HCT116 (cell line): ENCODE data around the gene SLC30A7. TPM values are rescaled to one million over a fixed set of nuclear protein-coding genes. Genes with fewer than 3 reads are reported as not detected.

Source experiments
- ATAC-seq: fragments of 200-7000 bp; cut with Tn5 transposase; 2 replicates; pipeline ENCODE4 v1.9.1; 2020; ENCODE audit warnings: mild to moderate bottlenecking, moderate library complexity
- BruUV-seq: library from RNA; stranded (reverse); fragments of 400-500 nt; replicated peaks from 2 replicates; lab custom pipeline; 2021; lab: Mats Ljungman, UMichigan
- CTCF ChIA-PET: fragments of 300-600 bp; sonication (Branson Sonifier 250); formaldehyde crosslinking; loops from one replicate; lab custom pipeline; 2021; ENCODE audit warnings: antibody characterized with exemption; lab: Charles Lee
- POLR2A ChIA-PET: fragments of 300-600, 350-600 bp; sonication (Branson Sonifier 250); formaldehyde crosslinking; loops from one replicate; lab custom pipeline; 2021; ENCODE audit warnings: antibody characterized with exemption; lab: Charles Lee
- RAD21 ChIA-PET, 2 experiments: fragments of 300-600 bp; sonication (Branson Sonifier 250); formaldehyde crosslinking; loops; one replicate each; lab custom pipeline; 2023; ENCODE audit warnings: low total read pairs in 2 of 2; ENCODE audit not compliant: uncharacterized antibody in 2 of 2, unreplicated experiment in 2 of 2, low non-redundant PET in 1 of 2; lab: Charles Lee
- DNase-seq: peaks from one replicate; pipeline ENCODE4 v3.0.0-alpha.2; 2010; ENCODE audit warnings: low read depth, low spot score
- H2AFZ ChIP-seq: fragments of 200-600 bp; shearing (Covaris generic), sonication (generic); 2 replicates; pipeline ENCODE4 v1.6.1; 2017; ENCODE audit warnings: low read depth, mixed run types, mixed read lengths, antibody characterized with exemption, low read length; ENCODE audit not compliant: poor library complexity, severe bottlenecking
- H3K27ac ChIP-seq: 2 replicates; pipeline ENCODE4 v1.5.1; 2012; ENCODE audit warnings: low read depth, low read length
- H3K27me3 ChIP-seq: fragments of 200-600 bp; sonication (generic); 2 replicates; pipeline ENCODE4 v1.6.1; 2016; ENCODE audit warnings: mixed run types, low read length, mixed read lengths; ENCODE audit not compliant: insufficient read depth
- H3K36me3 ChIP-seq, 2 experiments: fragments of 200-500 bp in 1 of 2; fragments of 200-600 bp in 1 of 2; sonication (Bioruptor generic) in 1 of 2; sonication (generic) in 1 of 2; 2 replicates each; pipeline versions ENCODE4 v1.5.1 to v1.6.1; 2014 to 2016; ENCODE audit warnings: low read length in 2 of 2, inconsistent platforms in 1 of 2, mixed read lengths in 1 of 2, mixed run types in 1 of 2; ENCODE audit not compliant: insufficient read depth in 2 of 2, control insufficient read depth in 1 of 2
- H3K4me1 ChIP-seq, 2 experiments: fragments of 200-600 bp in 1 of 2; sonication (generic) in 1 of 2; 2 replicates each; pipeline versions ENCODE4 v1.5.1 to v1.6.1; 2012 to 2017; ENCODE audit warnings: low read length in 2 of 2, inconsistent platforms in 1 of 2, mild to moderate bottlenecking in 1 of 2, mixed read lengths in 1 of 2, mixed run types in 1 of 2, moderate library complexity in 1 of 2; ENCODE audit not compliant: insufficient read depth in 2 of 2, control insufficient read depth in 1 of 2
- H3K4me2 ChIP-seq: fragments of 200-600 bp; sonication (generic); 2 replicates; pipeline ENCODE4 v1.6.1; 2017; ENCODE audit warnings: mixed run types, low read length, mixed read lengths
- H3K4me3 ChIP-seq, 2 experiments: fragments of 200-600 bp in 1 of 2; sonication (generic) in 1 of 2; replicated peaks in 1 of 2; 2 replicates each; pipeline ENCODE4 v1.5.1; 2011 to 2016; ENCODE audit warnings: low read length in 2 of 2, control low read depth in 1 of 2, low read depth in 1 of 2, mild to moderate bottlenecking in 1 of 2, mixed read lengths in 1 of 2, mixed run types in 1 of 2
- H3K79me2 ChIP-seq: fragments of 200-600 bp; sonication (generic); 2 replicates; pipeline ENCODE4 v1.6.1; 2017; ENCODE audit warnings: mild to moderate bottlenecking, mixed run types, low read length, moderate library complexity, mixed read lengths; ENCODE audit not compliant: insufficient read depth
- H3K9ac ChIP-seq: fragments of 200-600 bp; sonication (generic); 2 replicates; pipeline ENCODE4 v1.6.1; 2016; ENCODE audit warnings: low read length, mixed read lengths
- H3K9me2 ChIP-seq: fragments of 200-600 bp; sonication (generic), shearing (Covaris generic); 2 replicates; pipeline ENCODE4 v1.6.1; 2017; ENCODE audit warnings: mixed run types, mild to moderate bottlenecking, moderate library complexity; ENCODE audit not compliant: insufficient read depth
- H3K9me3 ChIP-seq, 2 experiments: fragments of 200-500 bp in 1 of 2; fragments of 200-600 bp in 1 of 2; sonication (Bioruptor generic) in 1 of 2; sonication (generic) in 1 of 2; 2 replicates each; pipeline ENCODE4 v1.6.1; 2014 to 2017; ENCODE audit warnings: low read length in 2 of 2, mixed read lengths in 2 of 2, inconsistent platforms in 1 of 2, low read depth in 1 of 2, mild to moderate bottlenecking in 1 of 2, mixed run types in 1 of 2, moderate library complexity in 1 of 2; ENCODE audit not compliant: control insufficient read depth in 1 of 2, insufficient read depth in 1 of 2
- H4K20me1 ChIP-seq: fragments of 200-600 bp; sonication (generic), shearing (Covaris generic); 2 replicates; pipeline ENCODE4 v1.6.1; 2017; ENCODE audit warnings: mixed run types, mild to moderate bottlenecking, moderate library complexity; ENCODE audit not compliant: insufficient read depth
- CBX3 ChIP-seq: IDR thresholded peaks from 2 replicates; pipeline ENCODE4 v1.6.1; 2012; ENCODE audit warnings: low read depth
- EZH2phosphoT487 ChIP-seq: fragments of 200-600 bp; IDR thresholded peaks from 2 replicates; pipeline ENCODE4 v1.6.1; 2018; ENCODE audit warnings: antibody characterized with exemption, borderline replicate concordance
- JUND ChIP-seq: IDR thresholded peaks from 2 replicates; pipeline ENCODE4 v1.6.1; 2012
- POLR2A ChIP-seq: IDR thresholded peaks from 2 replicates; pipeline ENCODE4 v1.7.0; 2011; ENCODE audit warnings: borderline replicate concordance; ENCODE audit not compliant: insufficient read depth, insufficient read length; ENCODE audit errors: extremely low read depth
- POLR2AphosphoS5 ChIP-seq: IDR thresholded peaks from 2 replicates; pipeline ENCODE4 v1.6.1; 2011; ENCODE audit warnings: mild to moderate bottlenecking, low read depth, low read length, moderate library complexity
- TCF7L2 ChIP-seq: IDR thresholded peaks from 2 replicates; pipeline ENCODE4 v1.7.0; 2011; ENCODE audit warnings: borderline replicate concordance, inconsistent platforms; ENCODE audit not compliant: insufficient read depth, insufficient read length; ENCODE audit errors: extremely low read depth
- ZFX ChIP-seq: fragments of 450-650 bp; IDR thresholded peaks from 2 replicates; pipeline ENCODE4 v1.6.1; 2017
- ZNF274 ChIP-seq: fragments of 200-500 bp; sonication (Bioruptor generic); IDR thresholded peaks from 2 replicates; pipeline ENCODE4 v1.6.1; 2014; ENCODE audit warnings: mild to moderate bottlenecking, low read depth, low read length, inconsistent platforms
- intact Hi-C: fragments of 100-400 bp; cut with micrococcal nuclease; formaldehyde crosslinking; loops from 2 replicates; pipeline ENCODE4 v1.10.0; 2022
- total RNA-seq: library from RNA; stranded (reverse); gene quantifications from one replicate; pipeline ENCODE4 v1.2.1, GENCODE V29; 2021; ENCODE audit not compliant: unreplicated experiment
- TF ChIP-seq, protein P1 (sequence below): IDR thresholded peaks from 2 replicates; pipeline ENCODE4 v1.6.1; 2012
- TF ChIP-seq, protein P2 (sequence below): IDR thresholded peaks from 2 replicates; pipeline ENCODE4 v1.6.1; 2012
- TF ChIP-seq, protein P3 (sequence below), 3 experiments: fragments of 200-600 bp in 1 of 3; sonication (generic) in 1 of 3; IDR thresholded peaks in 2 of 3; conservative IDR thresholded peaks in 1 of 3; 2 replicates each; pipeline ENCODE4 v1.5.1; 2012 to 2017; ENCODE audit warnings: low read depth in 2 of 3, low read length in 2 of 3, antibody characterized with exemption in 1 of 3, borderline replicate concordance in 1 of 3, control low read depth in 1 of 3, mild to moderate bottlenecking in 1 of 3, mixed read lengths in 1 of 3, mixed run types in 1 of 3, moderate library complexity in 1 of 3; ENCODE audit not compliant: insufficient read depth in 1 of 3
- TF ChIP-seq, protein P4 (sequence below): IDR thresholded peaks from 2 replicates; pipeline ENCODE4 v1.6.1; 2011; ENCODE audit warnings: mild to moderate bottlenecking, low read length, moderate library complexity; ENCODE audit not compliant: insufficient replicate concordance; ENCODE audit errors: extremely low read depth

Gene SLC30A7
- total RNA-seq, 1 experiment from 2014 or later: 23.3 TPM

GRCh38 chr1:100860397-100860991, 35.4 kb upstream of the SLC30A7 start:
- intact Hi-C loops: no loop called here
- RAD21 ChIA-PET: no interaction called here

DNA sequence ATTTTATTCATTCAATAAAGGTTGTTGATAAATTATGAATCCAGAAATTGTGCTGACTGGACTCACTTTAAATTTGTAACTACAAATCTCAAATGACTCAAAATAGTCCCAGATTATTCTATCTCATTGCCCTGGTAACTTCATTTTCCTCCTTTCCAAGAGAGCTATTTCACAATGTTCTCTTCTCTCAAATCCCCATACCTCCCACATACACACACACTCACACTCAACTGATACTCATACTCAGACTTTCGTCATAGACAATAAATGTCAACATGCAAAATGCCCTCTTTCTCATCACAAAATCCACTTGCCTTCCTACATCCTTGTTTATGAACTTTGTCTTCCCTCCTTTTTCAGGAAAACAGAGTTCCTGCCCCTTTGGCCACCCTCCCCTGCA, 34.5 kb upstream of the SLC30A7 start:
- CTCF ChIA-PET: interaction anchor here (1.5 kb wide), 1 partner anchor 398 kb away, joined by 3 read pairs; no protein-coding TSS in a partner anchor
- RAD21 ChIA-PET: no interaction called here
- Histone ChIP-seq H2AFZ (no peak overlapping the region), H3K9me2 (no peaks in the 10 kb centered on the region), H3K4me3 (no peak overlapping the region), H3K27ac (no peak overlapping the region), H3K4me2 (no peak overlapping the region), H4K20me1 (no peaks in the 10 kb centered on the region), H3K36me3 (no peaks in the 10 kb centered on the region), H3K9me3 (no peaks in the 10 kb centered on the region), H3K27me3 (no peaks in the 10 kb centered on the region), H3K4me1 (peaks cover 2 to 6% of the 10 kb centered on the region in 2 experiments; a peak in 2 of 4 replicates), H3K9ac (no peak overlapping the region), H3K79me2 (no peaks in the 10 kb centered on the region)
- BruUV-seq: no TSS peak
- POLR2A ChIA-PET: no interaction called here
- no peak for DNase-seq
- intact Hi-C loops: no loop called here
- ATAC-seq: no peak
- TF ChIP-seq CBX3 (no peak), ZNF274 (no peak), TCF7L2 (no peak), EZH2phosphoT487 (no peak), JUND (no peak), POLR2AphosphoS5 (no peak), POLR2A (no peak), ZFX (no peak)
- TF ChIP-seq, protein P1, sequence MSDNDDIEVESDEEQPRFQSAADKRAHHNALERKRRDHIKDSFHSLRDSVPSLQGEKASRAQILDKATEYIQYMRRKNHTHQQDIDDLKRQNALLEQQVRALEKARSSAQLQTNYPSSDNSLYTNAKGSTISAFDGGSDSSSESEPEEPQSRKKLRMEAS: no peak
- TF ChIP-seq, protein P2, sequence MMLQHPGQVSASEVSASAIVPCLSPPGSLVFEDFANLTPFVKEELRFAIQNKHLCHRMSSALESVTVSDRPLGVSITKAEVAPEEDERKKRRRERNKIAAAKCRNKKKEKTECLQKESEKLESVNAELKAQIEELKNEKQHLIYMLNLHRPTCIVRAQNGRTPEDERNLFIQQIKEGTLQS: no peak
- TF ChIP-seq, protein P3, sequence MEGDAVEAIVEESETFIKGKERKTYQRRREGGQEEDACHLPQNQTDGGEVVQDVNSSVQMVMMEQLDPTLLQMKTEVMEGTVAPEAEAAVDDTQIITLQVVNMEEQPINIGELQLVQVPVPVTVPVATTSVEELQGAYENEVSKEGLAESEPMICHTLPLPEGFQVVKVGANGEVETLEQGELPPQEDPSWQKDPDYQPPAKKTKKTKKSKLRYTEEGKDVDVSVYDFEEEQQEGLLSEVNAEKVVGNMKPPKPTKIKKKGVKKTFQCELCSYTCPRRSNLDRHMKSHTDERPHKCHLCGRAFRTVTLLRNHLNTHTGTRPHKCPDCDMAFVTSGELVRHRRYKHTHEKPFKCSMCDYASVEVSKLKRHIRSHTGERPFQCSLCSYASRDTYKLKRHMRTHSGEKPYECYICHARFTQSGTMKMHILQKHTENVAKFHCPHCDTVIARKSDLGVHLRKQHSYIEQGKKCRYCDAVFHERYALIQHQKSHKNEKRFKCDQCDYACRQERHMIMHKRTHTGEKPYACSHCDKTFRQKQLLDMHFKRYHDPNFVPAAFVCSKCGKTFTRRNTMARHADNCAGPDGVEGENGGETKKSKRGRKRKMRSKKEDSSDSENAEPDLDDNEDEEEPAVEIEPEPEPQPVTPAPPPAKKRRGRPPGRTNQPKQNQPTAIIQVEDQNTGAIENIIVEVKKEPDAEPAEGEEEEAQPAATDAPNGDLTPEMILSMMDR (IDR thresholded peaks at IDR 0.05 in 2 of 3, conservative IDR thresholded peaks at IDR 0.05 in 1 of 3; ENCODE audit: borderline replicate concordance in 1 of 3, insufficient read depth in 1 of 3, low read depth in 2 of 3, low read length in 2 of 3): no peak
- TF ChIP-seq, protein P4, sequence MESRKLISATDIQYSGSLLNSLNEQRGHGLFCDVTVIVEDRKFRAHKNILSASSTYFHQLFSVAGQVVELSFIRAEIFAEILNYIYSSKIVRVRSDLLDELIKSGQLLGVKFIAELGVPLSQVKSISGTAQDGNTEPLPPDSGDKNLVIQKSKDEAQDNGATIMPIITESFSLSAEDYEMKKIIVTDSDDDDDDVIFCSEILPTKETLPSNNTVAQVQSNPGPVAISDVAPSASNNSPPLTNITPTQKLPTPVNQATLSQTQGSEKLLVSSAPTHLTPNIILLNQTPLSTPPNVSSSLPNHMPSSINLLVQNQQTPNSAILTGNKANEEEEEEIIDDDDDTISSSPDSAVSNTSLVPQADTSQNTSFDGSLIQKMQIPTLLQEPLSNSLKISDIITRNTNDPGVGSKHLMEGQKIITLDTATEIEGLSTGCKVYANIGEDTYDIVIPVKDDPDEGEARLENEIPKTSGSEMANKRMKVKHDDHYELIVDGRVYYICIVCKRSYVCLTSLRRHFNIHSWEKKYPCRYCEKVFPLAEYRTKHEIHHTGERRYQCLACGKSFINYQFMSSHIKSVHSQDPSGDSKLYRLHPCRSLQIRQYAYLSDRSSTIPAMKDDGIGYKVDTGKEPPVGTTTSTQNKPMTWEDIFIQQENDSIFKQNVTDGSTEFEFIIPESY: no peak

More at GRCh38 chr1:100860397-100860991, 35.4 kb upstream of the SLC30A7 start:
- H4K20me1 ChIP-seq: no peaks in the 10 kb centered on the region
- DNase-seq (no peak), ATAC-seq (no peak)
- no peak overlapping the region for H2AFZ ChIP-seq
- POLR2A ChIA-PET: no interaction called here
- BruUV-seq: no TSS peak
- H3K9ac ChIP-seq: no peak overlapping the region
- no peak overlapping the region for H3K27ac ChIP-seq
- TF ChIP-seq ZFX: no peak
- peak; percentile 54 for TF ChIP-seq TCF7L2
- no peak overlapping the region for H3K4me3 ChIP-seq
- no peaks in the 10 kb centered on the region for H3K27me3 ChIP-seq
- peaks cover 2 to 6% of the 10 kb centered on the region in 2 experiments; a peak in 2 of 4 replicates for H3K4me1 ChIP-seq
- no peaks in the 10 kb centered on the region for H3K36me3 ChIP-seq
- no peaks in the 10 kb centered on the region for H3K79me2 ChIP-seq
- H3K9me3 ChIP-seq: no peaks in the 10 kb centered on the region
- no peak overlapping the region for H3K4me2 ChIP-seq
- no peaks in the 10 kb centered on the region for H3K9me2 ChIP-seq
- CTCF ChIA-PET: interaction anchor here (1.5 kb wide), 1 partner anchor 397 kb away, joined by 3 read pairs; no protein-coding TSS in a partner anchor
